CD14-positive monocyte (primary cell): ENCODE results near the gene UBASH3B. TPM values are rescaled to one million over a fixed set of nuclear protein-coding genes. Genes with fewer than 3 reads are reported as not detected.

ENCODE experiments used
- DNase-seq, 3 donors: peaks; one replicate each; pipeline ENCODE4 v3.0.0-alpha.2; 2011 to 2022
- H2AFZ ChIP-seq: 2 replicates; pipeline ENCODE4 v1.6.0; 2012; ENCODE audit warnings: mild to moderate bottlenecking, low read depth, low read length, inconsistent platforms; ENCODE audit not compliant: insufficient read depth, poor library complexity, severe bottlenecking
- H3K27ac ChIP-seq, 2 donors: 1 replicate in 1 of 2; 2 replicates in 1 of 2; pipeline ENCODE4 v1.5.1; 2012 to 2013; ENCODE audit warnings: low read length in 2 of 2, control low read depth in 1 of 2, inconsistent platforms in 1 of 2, low read depth in 1 of 2, mild to moderate bottlenecking in 1 of 2
- H3K27me3 ChIP-seq, 2 donors: one replicate each; pipeline versions ENCODE4 v1.6.0 to v1.6.1; 2011 to 2013; ENCODE audit warnings: low read length in 2 of 2; ENCODE audit not compliant: control insufficient read depth in 2 of 2, insufficient read depth in 2 of 2
- H3K36me3 ChIP-seq, 2 donors: replicated peaks in 1 of 2; 1 replicate in 1 of 2; 2 replicates in 1 of 2; pipeline versions ENCODE4 v1.5.1 to v1.6.1; 2012 to 2013; ENCODE audit warnings: low read length in 2 of 2, control low read depth in 1 of 2, inconsistent platforms in 1 of 2, mild to moderate bottlenecking in 1 of 2; ENCODE audit not compliant: insufficient read depth in 2 of 2, control insufficient read depth in 1 of 2
- H3K4me1 ChIP-seq, 2 donors: 1 replicate in 1 of 2; 2 replicates in 1 of 2; pipeline versions ENCODE4 v1.5.1 to v1.6.1; 2012 to 2013; ENCODE audit warnings: low read length in 2 of 2, control low read depth in 1 of 2, inconsistent platforms in 1 of 2, mild to moderate bottlenecking in 1 of 2, moderate library complexity in 1 of 2; ENCODE audit not compliant: insufficient read depth in 2 of 2, control insufficient read depth in 1 of 2
- H3K4me2 ChIP-seq: replicated peaks from 2 replicates; pipeline ENCODE3; 2012; ENCODE audit warnings: low read length, moderate library complexity, mild to moderate bottlenecking; ENCODE audit not compliant: poor library complexity, severe bottlenecking; ENCODE audit errors: extremely low read depth
- H3K4me3 ChIP-seq, 3 experiments: fragments of 200-600 bp in 1 of 3; sonication (generic) in 1 of 3; replicated peaks in 1 of 3; 1 replicate in 2 of 3; 2 replicates in 1 of 3; pipeline ENCODE4 v1.5.1; 2011 to 2013; ENCODE audit warnings: low read length in 3 of 3, mild to moderate bottlenecking in 3 of 3, control low read depth in 2 of 3, low read depth in 2 of 3, inconsistent platforms in 1 of 3, moderate library complexity in 1 of 3
- H3K79me2 ChIP-seq: 2 replicates; pipeline ENCODE4 v1.6.0; 2012; ENCODE audit warnings: mild to moderate bottlenecking, control low read depth, inconsistent platforms, low read length, moderate library complexity; ENCODE audit not compliant: insufficient read depth
- H3K9ac ChIP-seq: 2 replicates; pipeline ENCODE4 v1.6.0; 2017; ENCODE audit warnings: low read length, mild to moderate bottlenecking; ENCODE audit not compliant: insufficient read depth, poor library complexity, severe bottlenecking
- H3K9me3 ChIP-seq, 2 donors: replicated peaks in 1 of 2; 1 replicate in 1 of 2; 2 replicates in 1 of 2; pipeline versions ENCODE4 v1.5.1 to v1.6.1; 2012 to 2013; ENCODE audit warnings: low read length in 2 of 2, control low read depth in 1 of 2; ENCODE audit not compliant: control insufficient read depth in 1 of 2, insufficient read depth in 1 of 2
- H4K20me1 ChIP-seq: 2 replicates; pipeline ENCODE4 v1.6.0; 2012; ENCODE audit warnings: mild to moderate bottlenecking, low read length, control low read depth, moderate library complexity; ENCODE audit not compliant: insufficient read depth
- H3K27ac Mint-ChIP-seq, 7 donors: one replicate each; pipeline ENCODE4 v1.8.0; 2020; ENCODE audit warnings: mild to moderate bottlenecking in 7 of 7, mixed read lengths in 7 of 7, moderate library complexity in 6 of 7, inconsistent platforms in 2 of 7
- H3K27me3 Mint-ChIP-seq, 3 donors: one replicate each; pipeline ENCODE4 v1.8.0; 2021 to 2022; ENCODE audit warnings: low read depth in 3 of 3, mild to moderate bottlenecking in 3 of 3, mixed read lengths in 3 of 3, moderate library complexity in 3 of 3, inconsistent platforms in 1 of 3
- H3K36me3 Mint-ChIP-seq, 2 donors: one replicate each; pipeline ENCODE4 v1.8.0; 2020; ENCODE audit warnings: mixed read lengths in 2 of 2, inconsistent platforms in 1 of 2, mild to moderate bottlenecking in 1 of 2
- H3K4me1 Mint-ChIP-seq: one replicate; pipeline ENCODE4 v1.8.0; 2020; ENCODE audit warnings: mild to moderate bottlenecking, mixed read lengths
- H3K4me3 Mint-ChIP-seq, 2 donors: one replicate each; pipeline ENCODE4 v1.8.0; 2020; ENCODE audit warnings: mild to moderate bottlenecking in 2 of 2, mixed read lengths in 2 of 2, moderate library complexity in 1 of 2
- H3K9me3 Mint-ChIP-seq, 7 donors: one replicate each; pipeline ENCODE4 v1.8.0; 2020 to 2022; ENCODE audit warnings: mixed read lengths in 7 of 7, mild to moderate bottlenecking in 6 of 7, moderate library complexity in 6 of 7, inconsistent platforms in 2 of 7
- WGBS: methylation state at CpG from one replicate; pipeline ENCODE4 v1.1.5; 2013; ENCODE audit warnings: missing lambda C conversion rate; ENCODE audit not compliant: insufficient coverage; 5-methylcytosine and 5-hydroxymethylcytosine counted together
- intact Hi-C, 2 donors: fragments of 100-400 bp; cut with micrococcal nuclease; formaldehyde crosslinking; loops; one replicate each; pipeline versions ENCODE4 v1.15.0 to v1.15.1; 2023
- polyA plus RNA-seq, 3 donors: library from polyadenylated mRNA; depleted of rRNA in 1 of 3; unstranded in 2 of 3; stranded (reverse) in 1 of 3; fragments of 300-500 nt in 2 of 3; fragments of >200 nt in 1 of 3; fragmentation: Illumina TruSeq in 2 of 3; gene quantifications; 1 replicate in 2 of 3; 2 replicates in 1 of 3; pipeline ENCODE4 v1.2.3, GENCODE V29; 2012 to 2021
- TF ChIP-seq, protein P1 (sequence below): fragments of 200-600 bp; IDR thresholded peaks from one replicate; pipeline ENCODE4 v1.8.0; 2022; ENCODE audit warnings: antibody characterized with exemption, mild to moderate bottlenecking

Gene UBASH3B
- polyA plus RNA-seq, 3 donors, result 3.3 to 13.5 (median 7.1) TPM

DNA sequence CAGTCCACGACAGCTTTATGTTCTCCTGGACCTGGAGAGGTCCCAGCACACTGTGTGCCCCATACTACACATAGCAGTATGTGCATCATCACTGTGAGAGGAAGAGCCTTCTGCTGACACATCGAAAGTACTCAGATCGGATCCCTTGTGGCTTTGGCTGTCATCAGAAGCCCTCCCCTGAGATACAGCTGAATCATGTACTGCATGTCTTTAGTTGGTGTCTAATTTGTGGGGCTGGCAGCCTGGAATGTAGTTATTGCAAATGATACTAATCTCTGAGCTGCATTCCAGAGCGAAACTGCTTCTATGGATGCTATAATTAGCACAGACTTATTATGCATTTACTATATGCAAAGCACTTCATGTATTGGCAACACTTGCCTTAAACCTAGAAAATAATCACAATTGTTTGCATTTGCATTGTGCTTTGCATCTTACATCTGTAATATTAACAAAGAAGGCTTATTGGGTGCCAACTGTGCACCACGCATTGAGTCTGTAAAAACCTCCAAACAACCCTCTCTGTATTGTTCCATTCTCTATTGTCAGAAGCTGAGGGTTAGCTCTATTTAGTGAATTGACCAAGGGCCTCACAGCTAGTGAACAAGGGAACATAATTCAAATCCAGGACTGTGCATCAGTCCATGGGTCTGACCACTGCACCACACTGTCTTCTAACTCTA is 93.6 kb downstream of the UBASH3B start:
- Histone ChIP-seq H2AFZ (no peak overlapping the region), H4K20me1 (no peaks in the 10 kb centered on the region), H3K9me3 (no peaks in the 10 kb centered on the region), H3K36me3 (no peaks in the 10 kb centered on the region), H3K9ac (no peak overlapping the region), H3K4me2 (peak overlapping the region; percentile 21), H3K4me1 (peaks cover 59 to 70% of the 10 kb centered on the region in 2 donors), H3K79me2 (peaks cover 45% of the 10 kb centered on the region), H3K4me3 (peak overlapping the region in 1 of 3 experiments; percentile 29), H3K27ac (peak overlapping the region; percentile 46 to 81), H3K27me3 (no peaks in the 10 kb centered on the region)
- H3K27ac Mint-ChIP-seq, result peak overlapping the region in 5 of 7 donors; percentile 75 to 94 (median 94)
- intact Hi-C loops, result loop anchor here (5.0 to 10.0 kb wide), 2 partner anchors 37 to 54 kb away; no protein-coding TSS in a partner anchor
- H3K27me3 Mint-ChIP-seq, result peaks cover 0 to 1% (median 0%) of the 10 kb centered on the region in 3 donors
- no peak overlapping the region for H3K4me3 Mint-ChIP-seq
- TF ChIP-seq, protein P1, sequence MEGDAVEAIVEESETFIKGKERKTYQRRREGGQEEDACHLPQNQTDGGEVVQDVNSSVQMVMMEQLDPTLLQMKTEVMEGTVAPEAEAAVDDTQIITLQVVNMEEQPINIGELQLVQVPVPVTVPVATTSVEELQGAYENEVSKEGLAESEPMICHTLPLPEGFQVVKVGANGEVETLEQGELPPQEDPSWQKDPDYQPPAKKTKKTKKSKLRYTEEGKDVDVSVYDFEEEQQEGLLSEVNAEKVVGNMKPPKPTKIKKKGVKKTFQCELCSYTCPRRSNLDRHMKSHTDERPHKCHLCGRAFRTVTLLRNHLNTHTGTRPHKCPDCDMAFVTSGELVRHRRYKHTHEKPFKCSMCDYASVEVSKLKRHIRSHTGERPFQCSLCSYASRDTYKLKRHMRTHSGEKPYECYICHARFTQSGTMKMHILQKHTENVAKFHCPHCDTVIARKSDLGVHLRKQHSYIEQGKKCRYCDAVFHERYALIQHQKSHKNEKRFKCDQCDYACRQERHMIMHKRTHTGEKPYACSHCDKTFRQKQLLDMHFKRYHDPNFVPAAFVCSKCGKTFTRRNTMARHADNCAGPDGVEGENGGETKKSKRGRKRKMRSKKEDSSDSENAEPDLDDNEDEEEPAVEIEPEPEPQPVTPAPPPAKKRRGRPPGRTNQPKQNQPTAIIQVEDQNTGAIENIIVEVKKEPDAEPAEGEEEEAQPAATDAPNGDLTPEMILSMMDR, result no peak
- H3K9me3 Mint-ChIP-seq, result peaks cover 0 to 4% (median 0%) of the 10 kb centered on the region in 7 donors
- peak; percentile 86 to 95 (median 90) for DNase-seq
- peaks cover 16% of the 10 kb centered on the region for H3K4me1 Mint-ChIP-seq
- 0% methylated on average over 1 of the region's 5 CpGs for WGBS
- peaks cover 19 to 27% of the 10 kb centered on the region in 2 donors for H3K36me3 Mint-ChIP-seq

DNA sequence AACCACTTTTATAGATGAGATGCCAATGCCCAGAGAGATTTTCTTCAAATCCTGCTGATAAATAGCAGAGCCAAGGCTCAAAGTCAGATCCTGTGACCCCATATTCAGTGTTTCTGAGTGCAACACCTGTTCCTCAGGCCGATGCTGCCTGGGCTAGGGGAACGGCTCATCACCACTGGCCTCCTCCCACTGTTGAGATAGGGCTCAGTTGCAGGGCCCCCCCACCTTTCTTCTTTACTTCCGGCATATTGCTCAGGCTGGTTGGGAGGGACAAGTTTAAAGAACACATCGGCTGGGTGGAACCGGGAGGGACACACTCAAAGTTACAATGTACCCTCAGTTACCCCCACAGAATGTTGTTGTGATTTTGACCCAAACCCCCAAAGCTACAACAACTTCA is 94.5 kb downstream of the UBASH3B start:
- Histone ChIP-seq H3K4me1 (peaks cover 56 to 70% of the 10 kb centered on the region in 2 donors), H3K36me3 (no peaks in the 10 kb centered on the region)

More for the DNA sequence above, 94.5 kb downstream of the UBASH3B start:
- Mint-ChIP-seq H3K27me3 (peaks cover 0 to 2% (median 1%) of the 10 kb centered on the region in 3 donors), H3K4me3 (no peak overlapping the region), H3K36me3 (peaks cover 19 to 27% of the 10 kb centered on the region in 2 donors), H3K27ac (peak overlapping the region in 5 of 7 donors; percentile 70 to 94 (median 74)), H3K9me3 (peaks cover 0 to 4% (median 0%) of the 10 kb centered on the region in 7 donors), H3K4me1 (peaks cover 25% of the 10 kb centered on the region)
- Histone ChIP-seq H3K9me3 (no peaks in the 10 kb centered on the region), H3K27ac (peak overlapping the region in 1 of 2 donors; percentile 81), H3K4me2 (no peak overlapping the region), H3K4me3 (no peak overlapping the region), H2AFZ (no peak overlapping the region), H3K79me2 (peaks cover 42% of the 10 kb centered on the region), H3K9ac (no peak overlapping the region), H3K27me3 (no peaks in the 10 kb centered on the region), H4K20me1 (no peaks in the 10 kb centered on the region)
- WGBS, result 92% methylated on average over 2 of the region's 5 CpGs
- DNase-seq, result no peak
- TF ChIP-seq, protein P1, result no peak
- intact Hi-C loops, result loop anchor here in 1 of 2 donors (10.0 kb wide), 1 partner anchor 65 kb away; no protein-coding TSS in a partner anchor
